Neutrophil (primary cell): ENCODE measurements around the gene KCNIP1.

Source experiments
- H3K27ac ChIP-seq: fragments of 200-600 bp; sonication (generic); 2 replicates; pipeline ENCODE4 v1.5.1; 2016; ENCODE audit warnings: mild to moderate bottlenecking, moderate library complexity
- H3K27me3 ChIP-seq: fragments of 200-600 bp; sonication (generic); 2 replicates; pipeline ENCODE4 v1.6.0; 2016; ENCODE audit warnings: mild to moderate bottlenecking
- H3K36me3 ChIP-seq: fragments of 200-600 bp; sonication (generic); 2 replicates; pipeline ENCODE4 v1.5.1; 2017
- H3K4me1 ChIP-seq, 2 experiments: fragments of 200-600 bp in 1 of 2; sonication (generic) in 1 of 2; 1 replicate in 1 of 2; 2 replicates in 1 of 2; pipeline versions ENCODE4 v1.5.1 to v1.6.1; 2013 to 2016; ENCODE audit warnings: low read depth in 1 of 2, low read length in 1 of 2, mild to moderate bottlenecking in 1 of 2, moderate library complexity in 1 of 2; ENCODE audit not compliant: control insufficient read depth in 1 of 2, insufficient read depth in 1 of 2
- H3K4me3 ChIP-seq, 2 experiments: fragments of 200-600 bp in 1 of 2; sonication (generic) in 1 of 2; 1 replicate in 1 of 2; 2 replicates in 1 of 2; pipeline ENCODE4 v1.5.1; 2013 to 2016; ENCODE audit warnings: low read depth in 1 of 2, low read length in 1 of 2, mild to moderate bottlenecking in 1 of 2, moderate library complexity in 1 of 2
- H3K9me3 ChIP-seq: fragments of 200-600 bp; sonication (generic); 2 replicates; pipeline ENCODE4 v1.5.1; 2016
- CTCF ChIP-seq: fragments of 200-600 bp; sonication (generic); IDR thresholded peaks from 2 replicates; pipeline ENCODE4 v1.5.1; 2016; ENCODE audit warnings: antibody characterized with exemption

The KCNIP1 gene

GRCh38 chr5:170473642-170474041 is 30.2 kb upstream of the KCNIP1 start:
- no peak for TF ChIP-seq CTCF
- Histone ChIP-seq H3K4me1 (no peaks in the 10 kb centered on the region), H3K27ac (no peak overlapping the region), H3K9me3 (no peaks in the 10 kb centered on the region), H3K27me3 (peaks cover 30% of the 10 kb centered on the region), H3K4me3 (no peak overlapping the region), H3K36me3 (no peaks in the 10 kb centered on the region)

GRCh38 chr5:170474489-170475274 is 29.1 kb upstream of the KCNIP1 start:
- no peak overlapping the region for H3K4me3 ChIP-seq
- peaks cover 30% of the 10 kb centered on the region for H3K27me3 ChIP-seq
- no peaks in the 10 kb centered on the region for H3K36me3 ChIP-seq
- H3K9me3 ChIP-seq = no peaks in the 10 kb centered on the region
- H3K27ac ChIP-seq = no peak overlapping the region
- H3K4me1 ChIP-seq = no peaks in the 10 kb centered on the region
- TF ChIP-seq CTCF = no peak

GRCh38 chr5:170475294-170476000 is 28.4 kb upstream of the KCNIP1 start:
- Histone ChIP-seq H3K36me3 (no peaks in the 10 kb centered on the region), H3K9me3 (no peaks in the 10 kb centered on the region), H3K4me1 (no peaks in the 10 kb centered on the region), H3K27ac (no peak overlapping the region), H3K27me3 (peaks cover 25% of the 10 kb centered on the region), H3K4me3 (no peak overlapping the region)
- TF ChIP-seq CTCF = no peak

- Histone ChIP-seq H3K27me3 (peaks cover 27% of the 10 kb centered on the region), H3K4me3 (no peak overlapping the region), H3K36me3 (no peaks in the 10 kb centered on the region), H3K27ac (no peak overlapping the region), H3K4me1 (no peaks in the 10 kb centered on the region), H3K9me3 (no peaks in the 10 kb centered on the region)
- no peak for TF ChIP-seq CTCF
These were observed 27.1 kb upstream of the KCNIP1 start for GRCh38 chr5:170476704-170477103.

GRCh38 chr5:170477906-170478305 is 25.9 kb upstream of the KCNIP1 start:
- TF ChIP-seq CTCF = no peak
- no peaks in the 10 kb centered on the region for H3K36me3 ChIP-seq
- H3K9me3 ChIP-seq = no peaks in the 10 kb centered on the region
- no peak overlapping the region for H3K4me3 ChIP-seq
- no peak overlapping the region for H3K27ac ChIP-seq
- H3K27me3 ChIP-seq = peaks cover 38% of the 10 kb centered on the region
- no peaks in the 10 kb centered on the region for H3K4me1 ChIP-seq
